K562 (cell line): Measurements from ENCODE around the gene NMT1. TPM values are rescaled to one million over a fixed set of nuclear protein-coding genes. Genes with fewer than 3 reads are reported as not detected.

ENCODE experiments used
- ATAC-seq: fragments of 200-7000 bp; cut with Tn5 transposase; 3 replicates; pipeline ENCODE4 v1.9.1; 2020; ENCODE audit warnings: moderate library complexity
- BruUV-seq: library from RNA; stranded (reverse); fragments of 400-500 nt; replicated peaks from 2 replicates; lab custom pipeline; 2021; lab: Mats Ljungman, UMichigan
- CTCF ChIA-PET: fragments of 300-600 bp; formaldehyde crosslinking; extraction: SDS; loops from one replicate; lab custom pipeline; 2021; ENCODE audit warnings: low intra/inter-chr PET ratio; lab: Yijun Ruan, JAX
- POLR2A ChIA-PET: fragments of 300-600, 350-650 bp; sonication (Branson Sonifier 250); formaldehyde crosslinking; extraction: SDS; loops from one replicate; lab custom pipeline; 2021; ENCODE audit warnings: antibody characterized with exemption, inconsistent platforms; lab: Yijun Ruan, JAX
- DNase-seq, 4 experiments: peaks; one replicate each; pipeline versions ENCODE4 v3.0.0 to v3.0.0-alpha.2; 2011 to 2018; ENCODE audit warnings: low spot score in 3 of 4, mixed read lengths in 3 of 4; ENCODE audit errors: extremely low read depth in 1 of 4
- FAIRE-seq: peaks from 2 replicates; lab custom pipeline; 2011; peaks lifted over from hg19 to GRCh38; lab: Jason Lieb, UNC
- H2AFZ ChIP-seq: 2 replicates; pipeline ENCODE4 v1.6.0; 2011; ENCODE audit warnings: low read depth, low read length, control low read depth, inconsistent platforms
- H3K27ac ChIP-seq: fragments of 200-600 bp; 3 replicates; pipeline ENCODE4 v1.8.0; 2011; ENCODE audit warnings: low read depth, mild to moderate bottlenecking, control low read depth, inconsistent platforms, low read length, moderate library complexity, mixed read lengths; ENCODE audit errors: extremely low read depth
- H3K27me3 ChIP-seq, 2 experiments: fragments of 300-600 bp in 1 of 2; 2 replicates in 1 of 2; 3 replicates in 1 of 2; pipeline versions ENCODE4 v1.6.0 to v1.8.0; 2011; ENCODE audit warnings: inconsistent platforms in 2 of 2, low read length in 2 of 2, mild to moderate bottlenecking in 1 of 2, mixed read lengths in 1 of 2, moderate library complexity in 1 of 2; ENCODE audit not compliant: control insufficient read depth in 2 of 2, insufficient read depth in 2 of 2
- H3K36me3 ChIP-seq: fragments of 300-600 bp; 3 replicates; pipeline ENCODE4 v1.8.0; 2011; ENCODE audit warnings: mild to moderate bottlenecking, low read length, inconsistent platforms; ENCODE audit not compliant: control insufficient read depth, insufficient read depth
- H3K4me1 ChIP-seq, 2 experiments: fragments of 200-600 bp in 1 of 2; replicated peaks in 1 of 2; 2 replicates in 1 of 2; 3 replicates in 1 of 2; pipeline versions ENCODE4 v1.5.1 to v1.8.0; 2011; ENCODE audit warnings: inconsistent platforms in 2 of 2, low read length in 2 of 2, mild to moderate bottlenecking in 1 of 2, mixed read lengths in 1 of 2, moderate library complexity in 1 of 2; ENCODE audit not compliant: control insufficient read depth in 2 of 2, insufficient read depth in 2 of 2
- H3K4me2 ChIP-seq: 2 replicates; pipeline ENCODE4 v1.6.1; 2011; ENCODE audit warnings: low read length, control low read depth, inconsistent platforms, mixed read lengths; ENCODE audit not compliant: insufficient read depth
- H3K4me3 ChIP-seq: fragments of 200-600 bp; sonication (generic), shearing (Covaris generic); 2 replicates; pipeline ENCODE4 v1.5.1; 2016; ENCODE audit warnings: control low read depth, inconsistent platforms
- H3K79me2 ChIP-seq: fragments of 200-600 bp; 3 replicates; pipeline ENCODE4 v1.8.0; 2011; ENCODE audit warnings: low read length, inconsistent platforms; ENCODE audit not compliant: control insufficient read depth, insufficient read depth
- H3K9ac ChIP-seq, 2 experiments: 2 replicates each; pipeline versions ENCODE4 v1.6.0 to v1.6.1; 2011; ENCODE audit warnings: low read depth in 2 of 2, low read length in 2 of 2, control low read depth in 1 of 2, inconsistent platforms in 1 of 2, mild to moderate bottlenecking in 1 of 2, mixed read lengths in 1 of 2; ENCODE audit not compliant: insufficient read depth in 1 of 2
- H3K9me1 ChIP-seq: one replicate; pipeline ENCODE4 v1.6.0; 2011; ENCODE audit warnings: inconsistent platforms, mild to moderate bottlenecking, low read length, moderate library complexity; ENCODE audit not compliant: control insufficient read depth, insufficient read depth
- H3K9me3 ChIP-seq: replicated peaks from 2 replicates; pipeline ENCODE4 v1.5.1; 2011; ENCODE audit warnings: low read depth, low read length, inconsistent platforms; ENCODE audit not compliant: control insufficient read depth, insufficient read depth
- H4K20me1 ChIP-seq: replicated peaks from 2 replicates; pipeline ENCODE4 v1.6.1; 2011; ENCODE audit warnings: low read length, inconsistent platforms, mixed read lengths; ENCODE audit not compliant: control insufficient read depth, insufficient read depth
- CBFA2T2 ChIP-seq: fragments of 450-650 bp; conservative IDR thresholded peaks from 2 replicates; pipeline ENCODE4 v1.6.1; 2017; ENCODE audit warnings: mild to moderate bottlenecking
- ESRRA ChIP-seq: fragments of 450-650 bp; IDR thresholded peaks from 2 replicates; pipeline ENCODE4 v1.6.1; 2014; ENCODE audit warnings: low read depth, mild to moderate bottlenecking, moderate library complexity, borderline replicate concordance
- FOXP1 ChIP-seq: sonication (generic); formaldehyde crosslinking; IDR thresholded peaks from 2 replicates; pipeline ENCODE4 v1.8.0; 2022; ENCODE audit warnings: mild to moderate bottlenecking, missing genetic modification reagents
- GABPA ChIP-seq: fragments of 200-800 bp; sonication (Bioruptor generic); conservative IDR thresholded peaks from 2 replicates; pipeline ENCODE4 v1.6.1; 2016; ENCODE audit warnings: low read depth, missing genetic modification characterization, missing compliant biosample characterization
- HNRNPK ChIP-seq: fragments of 200-400 bp; formaldehyde crosslinking; IDR thresholded peaks from one replicate; pipeline ENCODE4 v1.6.1; 2018; ENCODE audit warnings: mild to moderate bottlenecking, low read depth, low read length; ENCODE audit not compliant: poor library complexity, severe bottlenecking
- POLR2AphosphoS5 ChIP-seq: IDR thresholded peaks from 2 replicates; pipeline ENCODE4 v1.6.1; 2011; ENCODE audit warnings: mild to moderate bottlenecking, low read depth, low read length, moderate library complexity; ENCODE audit not compliant: control insufficient read depth, insufficient read depth
- PREB ChIP-seq: sonication (generic); formaldehyde crosslinking; IDR thresholded peaks from 2 replicates; pipeline ENCODE4 v1.8.1; 2023; ENCODE audit warnings: mild to moderate bottlenecking, missing genetic modification reagents
- SMARCA4 ChIP-seq: fragments of 450-650 bp; IDR thresholded peaks from 2 replicates; pipeline ENCODE4 v1.6.1; 2016
- SMARCA5 ChIP-seq: fragments of 450-650 bp; IDR thresholded peaks from 2 replicates; pipeline ENCODE4 v1.6.1; 2016
- THAP7 ChIP-seq: fragments of 250-450 bp; sonication (Bioruptor Pico); IDR thresholded peaks from 2 replicates; pipeline ENCODE4 v1.5.0; 2021
- USF2 ChIP-seq: sonication (generic); formaldehyde crosslinking; IDR thresholded peaks from 2 replicates; pipeline ENCODE4 v1.5.0; 2020; ENCODE audit warnings: missing genetic modification reagents
- VEZF1 ChIP-seq: fragments of 200-800 bp; sonication (Bioruptor generic); IDR thresholded peaks from 2 replicates; pipeline ENCODE4 v1.6.1; 2017; ENCODE audit warnings: missing genetic modification characterization, missing compliant biosample characterization
- ZBTB8A ChIP-seq: fragments of 450-650 bp; IDR thresholded peaks from 2 replicates; pipeline ENCODE4 v1.6.1; 2018; ENCODE audit warnings: mild to moderate bottlenecking, moderate library complexity; ENCODE audit not compliant: partially characterized antibody
- ZNF280B ChIP-seq: fragments of 250-450 bp; sonication (Bioruptor Pico); IDR thresholded peaks from 2 replicates; pipeline ENCODE4 v1.5.1; 2021; ENCODE audit warnings: mild to moderate bottlenecking
- WGBS: fragments of 100-300 bp; shearing (Covaris generic); methylation state at CpG from one replicate; pipeline ENCODE4 v1.1.6; 2016; ENCODE audit warnings: low coverage, mixed read lengths; ENCODE audit not compliant: insufficient coverage; ENCODE audit errors: missing lambda C conversion rate; 5-methylcytosine and 5-hydroxymethylcytosine counted together
- in situ Hi-C: fragments of 300-500 bp; cut with MboI; formaldehyde crosslinking; loops from 4 replicates; pipeline ENCODE4 v1.15.0; 2018; ENCODE audit warnings: inconsistent platforms, mixed read lengths
- intact Hi-C: fragments of 100-400 bp; cut with micrococcal nuclease; formaldehyde crosslinking; loops from 2 replicates; pipeline ENCODE4 v1.14.2; 2022
- polyA plus RNA-seq, 8 experiments: library from polyadenylated mRNA; depleted of rRNA in 4 of 8; stranded (reverse) in 5 of 8; unstranded in 3 of 8; fragments of >200 nt; fragmentation: Nextera tagmentation in 2 of 8; fragmentation: Illumina TruSeq in 1 of 8; extraction: Ambion mirVana in 2 of 8; extraction: Trizol in 1 of 8; gene quantifications; 2 replicates each; pipeline versions ENCODE4 v1.2.1 to v1.2.3, GENCODE V29; 2011 to 2014; ENCODE audit warnings: inconsistent platforms in 1 of 8, missing spikeins in 1 of 8
- total RNA-seq, 7 experiments: library from RNA; depleted of rRNA in 6 of 7; stranded (reverse); fragments of >200 nt in 6 of 7; fragmentation: Illumina TruSeq in 2 of 7; extraction: Trizol in 2 of 7; gene quantifications; 2 replicates each; pipeline versions ENCODE4 v1.2.1 to v1.2.3, GENCODE V29; 2011 to 2021; ENCODE audit warnings: low replicate concordance in 1 of 7

Gene NMT1
- total and polyA plus RNA-seq, 9 of the 15 experiments (the other 6 are each of a cell fraction or from before 2014, with no cell fraction given): 86.7 to 569 (median 213) TPM

GRCh38 chr17:45052052-45052772, 8.9 kb upstream of the NMT1 start:
- H3K9me3 ChIP-seq: no peaks in the 10 kb centered on the region
- POLR2A ChIA-PET: interaction anchor here (1.0 to 5.0 kb wide), 3 partner anchors 10 to 98 kb away, joined by 3 to 47 read pairs (median 5); partner anchors contain the start of gene NMT1
- ATAC-seq (peak; percentile 6), DNase-seq (peak; percentile 49 to 76 (median 64)), FAIRE-seq (peak; percentile 44)
- peaks cover 47% of the 10 kb centered on the region for H3K79me2 ChIP-seq
- H3K27ac ChIP-seq: peak overlapping the region; percentile 82
- BruUV-seq: TSS peak; percentile 88
- peak overlapping the region; percentile 91 for H3K4me2 ChIP-seq
- H3K36me3 ChIP-seq: peaks cover 9% of the 10 kb centered on the region; the same call in 1 of the 3 replicates
- peak overlapping the region; percentile 42 for H3K4me3 ChIP-seq
- CTCF ChIA-PET: no interaction called here
- intact Hi-C loops: no loop called here
- no peaks in the 10 kb centered on the region for H4K20me1 ChIP-seq
- no peaks in the 10 kb centered on the region for H3K9me1 ChIP-seq
- 13% methylated on average over 13 of the region's 36 CpGs for WGBS
- in situ Hi-C loops: no loop called here
- peak overlapping the region; percentile 73 for H2AFZ ChIP-seq
- H3K4me1 ChIP-seq: peaks cover 12 to 19% of the 10 kb centered on the region in 2 experiments
- H3K27me3 ChIP-seq: no peaks in the 10 kb centered on the region
- H3K9ac ChIP-seq: peak overlapping the region; percentile 80
- TF ChIP-seq THAP7 (CRISPR knock-in tag): no peak
- TF ChIP-seq SMARCA4: peak; percentile 16; the same call in 1 of the 2 replicates
- TF ChIP-seq SMARCA5: peak; percentile 73; the same call in 1 of the 2 replicates
- no peak for TF ChIP-seq ZBTB8A
- TF ChIP-seq CBFA2T2: peak; percentile 28
- no peak; the same call in 1 of the 2 replicates for TF ChIP-seq USF2
- TF ChIP-seq ZNF280B (CRISPR knock-in tag): no peak
- peak; percentile 46; the same call in 1 of the 2 replicates for TF ChIP-seq ESRRA
- TF ChIP-seq FOXP1 (CRISPR knock-in tag): peak; percentile 42; the same call in 1 of the 2 replicates
- peak; percentile 70 for TF ChIP-seq VEZF1 (CRISPR knock-in tag)
- TF ChIP-seq GABPA (tag): peak; percentile 81
- no peak for TF ChIP-seq PREB (CRISPR knock-in tag)
- TF ChIP-seq HNRNPK: no peak
- TF ChIP-seq POLR2AphosphoS5: peak; percentile 38; the same call in 1 of the 2 replicates
